NT2/D1 (cell line): ENCODE results near the gene SRPK2.
"Not testable (repeated sequence)": the region's sequence is repeated elsewhere in the genome, so short reads cannot be mapped to it uniquely, and the experiment has no call there.

Experiments
- DNase-seq: peaks from one replicate; pipeline ENCODE4 v3.0.0-alpha.2; 2011; ENCODE audit warnings: low read depth, low spot score
- H3K27me3 ChIP-seq: 2 replicates; pipeline ENCODE4 v1.6.0; 2011; ENCODE audit warnings: mild to moderate bottlenecking; ENCODE audit not compliant: insufficient read length, insufficient read depth
- H3K36me3 ChIP-seq: 2 replicates; pipeline ENCODE4 v1.6.1; 2011; ENCODE audit warnings: mild to moderate bottlenecking, low read length, mixed read lengths; ENCODE audit not compliant: insufficient read depth, insufficient read length
- H3K4me1 ChIP-seq: 2 replicates; pipeline ENCODE4 v1.5.1; 2011; ENCODE audit not compliant: insufficient read depth, insufficient read length
- H3K4me3 ChIP-seq: 2 replicates; pipeline ENCODE4 v1.5.1; 2011; ENCODE audit warnings: low read depth; ENCODE audit not compliant: insufficient read length
- H3K9ac ChIP-seq: 2 replicates; pipeline ENCODE4 v1.6.0; 2011; ENCODE audit warnings: low read depth; ENCODE audit not compliant: insufficient read length
- H3K9me3 ChIP-seq: 2 replicates; pipeline ENCODE4 v1.5.1; 2011; ENCODE audit warnings: mild to moderate bottlenecking, low read length; ENCODE audit not compliant: insufficient read depth
- SUZ12 ChIP-seq: IDR thresholded peaks from 2 replicates; pipeline ENCODE4 v1.6.1; 2011; ENCODE audit not compliant: insufficient read length, insufficient read depth; ENCODE audit errors: extremely low read depth
- YY1 ChIP-seq: IDR thresholded peaks from 2 replicates; pipeline ENCODE4 v1.6.1; 2011; ENCODE audit not compliant: insufficient read length, insufficient read depth
- ZNF274 ChIP-seq: IDR thresholded peaks from 2 replicates; pipeline ENCODE4 v1.6.1; 2011; ENCODE audit warnings: mild to moderate bottlenecking, low read depth, low read length

Gene SRPK2

GRCh38 chr7:105345725-105346124, 43.0 kb downstream of the SRPK2 start:
- DNase-seq, result no peak
- H3K4me3 ChIP-seq, result no peak overlapping the region
- no peaks in the 10 kb centered on the region for H3K27me3 ChIP-seq
- TF ChIP-seq YY1 (no peak), SUZ12 (no peak), ZNF274 (no peak)
- H3K4me1 ChIP-seq, result no peaks in the 10 kb centered on the region
- H3K9ac ChIP-seq, result no peak overlapping the region
- H3K36me3 ChIP-seq, result no peaks in the 10 kb centered on the region
- H3K9me3 ChIP-seq, result no peaks in the 10 kb centered on the region

GRCh38 chr7:105345003-105345402, 43.7 kb downstream of the SRPK2 start:
- Histone ChIP-seq H3K4me1 (no peaks in the 10 kb centered on the region), H3K4me3 (no peak overlapping the region)

GRCh38 chr7:105339404-105340323, 49.1 kb downstream of the SRPK2 start:
- Histone ChIP-seq H3K9ac (no peak overlapping the region), H3K9me3 (no peaks in the 10 kb centered on the region), H3K27me3 (no peaks in the 10 kb centered on the region), H3K36me3 (no peaks in the 10 kb centered on the region), H3K4me1 (no peaks in the 10 kb centered on the region), H3K4me3 (no peak overlapping the region)
- TF ChIP-seq ZNF274 (no peak), YY1 (no peak), SUZ12 (no peak)
- no peak for DNase-seq

More at GRCh38 chr7:105345003-105345402, 43.7 kb downstream of the SRPK2 start:
- no peaks in the 10 kb centered on the region for H3K27me3 ChIP-seq
- no peak overlapping the region for H3K9ac ChIP-seq
- no peak for TF ChIP-seq YY1
- no peak for TF ChIP-seq ZNF274
- no peak for TF ChIP-seq SUZ12
- H3K9me3 ChIP-seq, result no peaks in the 10 kb centered on the region
- H3K36me3 ChIP-seq, result no peaks in the 10 kb centered on the region
- DNase-seq, result no peak

- no peaks in the 10 kb centered on the region for H3K4me1 ChIP-seq
- H3K27me3 ChIP-seq, result no peaks in the 10 kb centered on the region
- no peak overlapping the region for H3K4me3 ChIP-seq
- TF ChIP-seq SUZ12, result no peak
- no peak for TF ChIP-seq ZNF274
- no peak for TF ChIP-seq YY1
- H3K9ac ChIP-seq, result no peak overlapping the region
- no peak for DNase-seq
- H3K36me3 ChIP-seq, result no peaks in the 10 kb centered on the region
- H3K9me3 ChIP-seq, result no peaks in the 10 kb centered on the region
Observed at GRCh38 chr7:105337529-105337928, 51.2 kb downstream of the SRPK2 start.

- TF ChIP-seq ZNF274, result no peak
- no peak for TF ChIP-seq SUZ12
- TF ChIP-seq YY1, result no peak
- no peaks in the 10 kb centered on the region for H3K4me1 ChIP-seq
- DNase-seq, result no peak
Observed at GRCh38 chr7:105336009-105336408, 52.7 kb downstream of the SRPK2 start.

GRCh38 chr7:105332661-105333060, 56.1 kb downstream of the SRPK2 start:
- H3K9me3 ChIP-seq, DNase-seq, H3K4me1 ChIP-seq, H3K9ac ChIP-seq, H3K36me3 ChIP-seq, H3K27me3 ChIP-seq, H3K4me3 ChIP-seq: not testable (repeated sequence)

More at GRCh38 chr7:105336009-105336408, 52.7 kb downstream of the SRPK2 start:
- Histone ChIP-seq H3K4me3 (no peak overlapping the region), H3K36me3 (no peaks in the 10 kb centered on the region), H3K27me3 (no peaks in the 10 kb centered on the region), H3K9me3 (no peaks in the 10 kb centered on the region), H3K9ac (no peak overlapping the region)

GRCh38 chr7:105330526-105330925, 58.2 kb downstream of the SRPK2 start:
- Histone ChIP-seq H3K27me3 (no peaks in the 10 kb centered on the region), H3K36me3 (no peaks in the 10 kb centered on the region), H3K4me1 (no peaks in the 10 kb centered on the region), H3K4me3 (no peak overlapping the region), H3K9ac (no peak overlapping the region), H3K9me3 (no peaks in the 10 kb centered on the region)
- TF ChIP-seq YY1, result no peak
- no peak for DNase-seq

GRCh38 chr7:105327201-105327600, 61.5 kb downstream of the SRPK2 start:
- TF ChIP-seq SUZ12 (no peak), ZNF274 (no peak), YY1 (no peak)
- Histone ChIP-seq H3K4me1 (no peaks in the 10 kb centered on the region), H3K27me3 (no peaks in the 10 kb centered on the region)

More at GRCh38 chr7:105327201-105327600, 61.5 kb downstream of the SRPK2 start:
- Histone ChIP-seq H3K9me3 (no peaks in the 10 kb centered on the region), H3K4me3 (no peak overlapping the region), H3K9ac (no peak overlapping the region), H3K36me3 (no peaks in the 10 kb centered on the region)
- DNase-seq, result no peak
